Heart right ventricle (tissue), 16 donors: ENCODE data around the gene MYH15. TPM values are rescaled to one million over a fixed set of nuclear protein-coding genes. Genes with fewer than 3 reads are reported as not detected.

Source experiments
- ATAC-seq, 8 donors: fragments of 200-7000 bp; cut with Tn5 transposase; one replicate each; pipeline ENCODE4 v1.9.1; 2020; ENCODE audit warnings: mild to moderate bottlenecking in 8 of 8, moderate library complexity in 8 of 8, moderate number of reproducible peaks in 1 of 8
- DNase-seq, 2 donors: peaks; one replicate each; pipeline ENCODE4 v3.0.0-alpha.2; 2020
- H3K27ac ChIP-seq, 10 donors: fragments of 200-600 bp; sonication (generic) in 2 of 10; one replicate each; pipeline versions ENCODE4 v1.5.0 to v1.8.0; 2020 to 2022; ENCODE audit warnings: mild to moderate bottlenecking in 3 of 10
- H3K27me3 ChIP-seq, 7 donors: fragments of 200-600 bp; one replicate each; pipeline ENCODE4 v1.8.0; 2021 to 2022; ENCODE audit warnings: mild to moderate bottlenecking in 2 of 7
- H3K36me3 ChIP-seq, 9 donors: fragments of 200-600 bp; sonication (generic) in 1 of 9; one replicate each; pipeline versions ENCODE4 v1.5.0 to v1.8.0; 2020 to 2022; ENCODE audit warnings: mild to moderate bottlenecking in 2 of 9
- H3K4me1 ChIP-seq, 9 donors: fragments of 200-600 bp; sonication (generic) in 1 of 9; one replicate each; pipeline versions ENCODE4 v1.5.0 to v1.8.0; 2020 to 2022; ENCODE audit warnings: mild to moderate bottlenecking in 4 of 9
- H3K4me3 ChIP-seq, 10 donors: fragments of 200-600 bp; sonication (generic) in 2 of 10; one replicate each; pipeline versions ENCODE4 v1.5.0 to v1.8.0; 2020 to 2022; ENCODE audit warnings: mild to moderate bottlenecking in 7 of 10, moderate library complexity in 2 of 10
- H3K9me3 ChIP-seq, 11 donors: fragments of 200-600 bp in 10 of 11; sonication (generic) in 2 of 11; one replicate each; pipeline versions ENCODE4 v1.5.0 to v1.8.0; 2013 to 2022; ENCODE audit warnings: mild to moderate bottlenecking in 2 of 11, control low read depth in 1 of 11, moderate library complexity in 1 of 11
- CTCF ChIP-seq, 9 donors: fragments of 200-600 bp; sonication (generic) in 2 of 9; IDR thresholded peaks; one replicate each; pipeline versions ENCODE4 v1.5.0 to v1.8.0; 2021 to 2022; ENCODE audit warnings: antibody characterized with exemption in 9 of 9, mild to moderate bottlenecking in 5 of 9, moderate library complexity in 1 of 9
- WGBS, 2 donors: extraction: QIAGEN DNeasy Blood & Tissue Kit; methylation state at CpG; one replicate each; pipeline ENCODE4 v1.1.7; 2013; ENCODE audit warnings: inconsistent platforms in 1 of 2; 5-methylcytosine and 5-hydroxymethylcytosine counted together
- intact Hi-C, 10 donors: fragments of 100-400 bp; cut with DNase I; formaldehyde crosslinking; loops; one replicate each; pipeline versions ENCODE4 v1.11.1 to v1.14.2; 2022
- polyA plus RNA-seq, 2 donors: library from polyadenylated mRNA; stranded (reverse); fragments of 200-250 nt; gene quantifications; one replicate each; pipeline ENCODE4 v1.2.3, GENCODE V29; 2013
- total RNA-seq, 10 donors: library from RNA; stranded (reverse); fragmentation: NEBNext Ultra II Directional in 3 of 10; extraction: Animal tissue kit (Norgen Biotek cat#: 25700) in 3 of 10; gene quantifications; one replicate each; pipeline versions ENCODE4 v1.2.1 to v1.2.4, GENCODE V29; 2021 to 2023
- donor health status: Arrhythmogenic right ventricular cardiomyopathy.
- donor health status: ischemic (EF 13 %, LVEDD 7.1; RV severe dilation, severe dysfunction).
- donor health status: healthy with polysubstance abuse.
- donor health status: DM: no; HTN: yes; CAD: no.
- donor health status: DM: no; HTN: no; CAD: no.
- donor health status: ischemic (EF 25% LVEDD 6.9; RV normal size, moderate dysfunction).
- donor health status: ischemic (EF 25% LVEDD 5.7; RV mildly dilated, moderate dysfunction).
- donor health status: healthy.
- donor health status: DM: yes; HTN: yes; CAD: no.
- donor health status: Ischemic cardiomyopathy.
- donor health status: ischemic (EF 35%, LVEDD 5.7; RV mildly dilated, moderate dysfunction).
- donor health status: nonischemic (EF 11% LVEDD 7.7; RV severe dilation, severe dysfunction).
- donor health status: DM: yes; HTN: yes; CAD: no.
- donor health status: PGD.
- donor health status: ischemic (EF 29% LVEDD 5.4; RV normal size, mild dysfunction).
- donor health status: nonischemic (EF 23%, LVEDD 6.1; RV moderate dilation, normal function).

Gene MYH15
- total and polyA plus RNA-seq, 12 donors, result 0.12 to 1.1 (median 0.26) TPM

DNA sequence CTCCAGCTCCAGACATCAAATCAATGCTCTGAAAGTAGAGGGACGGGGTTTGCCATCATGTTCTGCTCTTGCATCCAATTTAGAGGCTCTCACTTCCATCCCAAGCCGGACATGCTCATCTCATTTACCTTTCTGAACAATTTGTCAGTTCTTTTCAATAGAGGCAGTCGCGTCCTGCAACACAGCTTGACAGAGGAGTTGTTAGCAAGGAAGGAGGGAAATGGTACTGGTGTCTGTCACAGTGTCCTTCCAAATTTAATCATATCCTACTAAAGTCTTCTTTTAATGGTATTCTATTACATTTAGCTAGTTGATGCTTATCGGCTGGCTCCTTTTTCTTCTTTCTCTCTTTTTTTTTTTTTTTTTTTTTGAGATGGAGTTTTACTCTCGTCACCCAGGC is 168.5 kb downstream of the MYH15 start:
- no peaks in the 10 kb centered on the region for H3K36me3 ChIP-seq
- DNase-seq, result no peak
- intact Hi-C loops, result no loop called here
- H3K9me3 ChIP-seq, result no peaks in the 10 kb centered on the region
- H3K27ac ChIP-seq, result no peak overlapping the region
- no peak overlapping the region for H3K4me3 ChIP-seq
- H3K27me3 ChIP-seq, result no peaks in the 10 kb centered on the region
- TF ChIP-seq CTCF (IDR thresholded peaks at IDR 0.05), result no peak
- no peak for ATAC-seq
- WGBS, 2 donors, result 69 to 92% methylated on average over 6 of the region's 6 CpGs
- peaks cover 0 to 4% (median 0%) of the 10 kb centered on the region in 9 donors for H3K4me1 ChIP-seq

DNA sequence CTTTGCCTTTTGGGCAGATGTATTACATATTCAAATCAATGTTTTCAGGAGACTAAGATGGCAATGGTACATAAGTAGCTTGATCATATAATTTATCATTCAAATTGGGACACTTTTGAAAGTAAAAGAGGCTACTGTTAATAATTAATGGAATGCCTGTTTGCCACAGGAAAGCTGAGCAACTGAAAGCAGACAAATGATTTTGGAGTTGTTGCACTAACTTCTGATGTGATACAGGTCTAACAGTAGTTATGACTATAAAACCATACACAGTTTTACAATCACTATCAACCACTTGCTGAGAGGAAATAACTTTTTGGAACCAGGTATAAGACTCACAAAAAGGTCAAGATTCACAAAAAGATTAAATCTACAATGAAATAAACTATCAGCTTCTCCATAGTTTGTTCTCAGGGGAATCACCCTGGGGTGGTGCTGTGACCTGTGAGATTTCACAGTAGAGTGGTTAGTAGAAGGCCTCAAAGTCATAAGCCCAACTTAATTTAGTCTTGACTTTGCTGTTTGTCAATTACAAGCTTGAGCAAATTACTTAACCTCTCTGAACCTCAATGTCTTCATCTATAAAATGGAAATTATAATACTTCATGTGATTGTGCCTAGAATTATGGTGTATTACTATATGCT is 171.4 kb downstream of the MYH15 start:
- Histone ChIP-seq H3K27me3 (no peaks in the 10 kb centered on the region), H3K4me3 (no peak overlapping the region), H3K36me3 (no peaks in the 10 kb centered on the region), H3K4me1 (no peaks in the 10 kb centered on the region), H3K27ac (no peak overlapping the region), H3K9me3 (no peaks in the 10 kb centered on the region)
- intact Hi-C loops, result no loop called here
- TF ChIP-seq CTCF (IDR thresholded peaks at IDR 0.05), result no peak
- DNase-seq (no peak), ATAC-seq (no peak)

DNA sequence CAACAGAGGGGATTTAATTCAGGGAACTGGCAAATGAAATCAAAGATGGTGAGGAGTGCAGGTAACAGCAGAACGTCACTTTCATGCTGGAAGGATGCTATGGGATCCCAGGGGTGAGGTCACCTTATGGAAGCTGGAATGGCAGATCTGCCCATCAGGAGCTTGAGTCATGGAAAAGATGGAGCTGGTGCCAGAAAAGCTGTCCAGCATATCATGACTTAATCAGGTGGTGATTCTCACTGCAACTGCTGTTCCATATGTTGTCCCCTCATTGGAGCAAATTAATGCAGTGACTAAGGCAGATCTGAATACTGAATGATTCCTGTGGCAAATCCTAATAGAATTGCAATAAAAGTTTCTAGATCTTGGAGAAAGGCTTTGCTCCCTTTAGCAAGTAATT is 175.7 kb downstream of the MYH15 start:
- ATAC-seq, result no peak
- Histone ChIP-seq H3K4me1 (no peaks in the 10 kb centered on the region), H3K27me3 (peaks cover 0 to 2% (median 0%) of the 10 kb centered on the region in 7 donors), H3K4me3 (no peak overlapping the region), H3K27ac (no peak overlapping the region), H3K9me3 (no peaks in the 10 kb centered on the region), H3K36me3 (no peaks in the 10 kb centered on the region)
- WGBS, 2 donors, result 80 to 91% methylated on average over 1 of the region's 1 CpG
- TF ChIP-seq CTCF (IDR thresholded peaks at IDR 0.05), result no peak
- no peak for DNase-seq
- intact Hi-C loops, result no loop called here

- Histone ChIP-seq H3K9me3 (no peaks in the 10 kb centered on the region), H3K36me3 (no peaks in the 10 kb centered on the region), H3K4me3 (no peak overlapping the region), H3K27me3 (peaks cover 0 to 2% (median 0%) of the 10 kb centered on the region in 7 donors), H3K27ac (no peak overlapping the region), H3K4me1 (no peaks in the 10 kb centered on the region)
- no peak for TF ChIP-seq CTCF (IDR thresholded peaks at IDR 0.05)
- intact Hi-C loops, result no loop called here
- no peak for ATAC-seq
- DNase-seq, result no peak
- WGBS, 2 donors, result 85 to 94% methylated on average over 1 of the region's 1 CpG
These were observed 176.4 kb downstream of the MYH15 start for GRCh38 chr3:108333961-108334360.
